HG03558 (cell line): ENCODE data around the gene DNAH6.
"Not testable (repeated sequence)": the region's sequence is repeated elsewhere in the genome, so short reads cannot be mapped to it uniquely, and the experiment has no call there.

Experiments
- ATAC-seq: cut with Tn5 transposase; IDR thresholded peaks from one replicate; pipeline ENCODE4 v1.9.1; 2021; ENCODE audit warnings: moderate number of reproducible peaks; ENCODE audit not compliant: unreplicated experiment; ENCODE audit errors: extremely low read depth

Gene DNAH6

GRCh38 chr2:84857566-84857965, 341.3 kb downstream of the DNAH6 start:
- no peak for ATAC-seq

GRCh38 chr2:84858123-84858522, 341.8 kb downstream of the DNAH6 start:
- no peak for ATAC-seq

GRCh38 chr2:84858937-84859336, 342.6 kb downstream of the DNAH6 start:
- ATAC-seq = no peak

GRCh38 chr2:84861539-84861938, 345.2 kb downstream of the DNAH6 start:
- no peak for ATAC-seq

- no peak for ATAC-seq
Observed at GRCh38 chr2:84862006-84862405, 345.7 kb downstream of the DNAH6 start.

GRCh38 chr2:84865181-84865783, 349.0 kb downstream of the DNAH6 start:
- ATAC-seq = no peak

GRCh38 chr2:84866122-84866521, 349.8 kb downstream of the DNAH6 start:
- ATAC-seq = no peak

- ATAC-seq = not testable (repeated sequence)
Observed at GRCh38 chr2:84868327-84868726, 352.0 kb downstream of the DNAH6 start.
